ENCODE results near the gene SLC66A3.
"Not testable (repeated sequence)": the region's sequence is repeated elsewhere in the genome, so short reads cannot be mapped to it uniquely, and the experiment has no call there.

Gene SLC66A3

GRCh38 chr2:11165046-11165445 lies 9.8 kb downstream of the SLC66A3 start:
- DNase-seq, result not testable (repeated sequence)

GRCh38 chr2:11166476-11166875 lies 11.2 kb downstream of the SLC66A3 start:
- no peak for DNase-seq

GRCh38 chr2:11168488-11168887 lies 13.2 kb downstream of the SLC66A3 start:
- no peak for DNase-seq

- no peak for DNase-seq
Observed at GRCh38 chr2:11169333-11169732, 14.1 kb downstream of the SLC66A3 start.

- no peak for DNase-seq
Observed at GRCh38 chr2:11174222-11174621, 19.0 kb downstream of the SLC66A3 start.

GRCh38 chr2:11175293-11175795 lies 20.1 kb downstream of the SLC66A3 start:
- DNase-seq, result peak; percentile 76

- DNase-seq, result peak; percentile 35
Observed at GRCh38 chr2:11177871-11178690, 22.8 kb downstream of the SLC66A3 start.

- no peak for DNase-seq
Observed at GRCh38 chr2:11179196-11179595, 23.9 kb downstream of the SLC66A3 start.

- no peak for DNase-seq
Observed at GRCh38 chr2:11179899-11180298, 24.6 kb downstream of the SLC66A3 start.

GRCh38 chr2:11180653-11181052 lies 25.4 kb downstream of the SLC66A3 start:
- no peak for DNase-seq

GRCh38 chr2:11182951-11183350 lies 27.7 kb downstream of the SLC66A3 start:
- no peak for DNase-seq

- no peak for DNase-seq
Observed at GRCh38 chr2:11186145-11186544, 30.9 kb downstream of the SLC66A3 start.

GRCh38 chr2:11187083-11187619 lies 31.9 kb downstream of the SLC66A3 start:
- DNase-seq, result peak; percentile 53

- DNase-seq, result no peak
Observed at GRCh38 chr2:11187731-11188130, 32.5 kb downstream of the SLC66A3 start.

- no peak for DNase-seq
Observed at GRCh38 chr2:11196246-11196645, 41.0 kb downstream of the SLC66A3 start.

- DNase-seq, result no peak
Observed at GRCh38 chr2:11200651-11201050, 45.4 kb downstream of the SLC66A3 start.

GRCh38 chr2:11201969-11202368 lies 46.7 kb downstream of the SLC66A3 start:
- DNase-seq, result no peak

- DNase-seq, result peak; percentile 52
Observed at GRCh38 chr2:11203480-11203879, 48.2 kb downstream of the SLC66A3 start.

- DNase-seq, result no peak
Observed at GRCh38 chr2:11208083-11208482, 52.8 kb downstream of the SLC66A3 start.

- DNase-seq, result peak; percentile 8
Observed at GRCh38 chr2:11212645-11213044, 57.4 kb downstream of the SLC66A3 start.

GRCh38 chr2:11213090-11213638 lies 57.9 kb downstream of the SLC66A3 start:
- DNase-seq, result peak; percentile 74

- no peak for DNase-seq
Observed at GRCh38 chr2:11213975-11214374, 58.7 kb downstream of the SLC66A3 start.

- DNase-seq, result no peak
Observed at GRCh38 chr2:11214770-11215169, 59.5 kb downstream of the SLC66A3 start.

- DNase-seq, result no peak
Observed at GRCh38 chr2:11215407-11215806, 60.1 kb downstream of the SLC66A3 start.

Data from fibroblast of skin of abdomen (primary cell).